NCI-H460 (cell line): ENCODE results near the gene CHST12. TPM values are rescaled to one million over a fixed set of nuclear protein-coding genes. Genes with fewer than 3 reads are reported as not detected.

Experiments
- DNase-seq: peaks from one replicate; pipeline ENCODE4 v3.0.0-alpha.2; 2016; ENCODE audit warnings: low read depth; ENCODE audit errors: extremely low read depth
- total RNA-seq: library from RNA; depleted of rRNA; stranded (reverse); fragments of >200 nt; shearing (Covaris generic); gene quantifications from 2 replicates; pipeline ENCODE4 v1.2.3, GENCODE V29; 2014

The CHST12 gene
- total RNA-seq, 1 experiment from 2014 or later = 3.8 TPM

GRCh38 chr7:2433713-2434550 is 30.5 kb downstream of the CHST12 start:
- no peak for DNase-seq

- DNase-seq = no peak
Observed at GRCh38 chr7:2435146-2435545, 31.7 kb downstream of the CHST12 start.

- no peak for DNase-seq
Observed at GRCh38 chr7:2436341-2437104, 33.1 kb downstream of the CHST12 start.

GRCh38 chr7:2437136-2437535 is 33.7 kb downstream of the CHST12 start:
- DNase-seq = no peak

- no peak for DNase-seq
Observed at GRCh38 chr7:2437537-2438148, 34.2 kb downstream of the CHST12 start.

GRCh38 chr7:2438186-2438585 is 34.8 kb downstream of the CHST12 start:
- DNase-seq = no peak

GRCh38 chr7:2438775-2439174 is 35.4 kb downstream of the CHST12 start:
- no peak for DNase-seq

- DNase-seq = no peak
Observed at GRCh38 chr7:2440608-2441245, 37.3 kb downstream of the CHST12 start.

- DNase-seq = no peak
Observed at GRCh38 chr7:2441430-2442058, 38.1 kb downstream of the CHST12 start.

GRCh38 chr7:2443491-2443890 is 40.1 kb downstream of the CHST12 start:
- DNase-seq = no peak

- no peak for DNase-seq
Observed at GRCh38 chr7:2444476-2444875, 41.1 kb downstream of the CHST12 start.

GRCh38 chr7:2445047-2445446 is 41.6 kb downstream of the CHST12 start:
- DNase-seq = no peak

GRCh38 chr7:2445898-2446555 is 42.6 kb downstream of the CHST12 start:
- no peak for DNase-seq

GRCh38 chr7:2446676-2447075 is 43.3 kb downstream of the CHST12 start:
- no peak for DNase-seq

- DNase-seq = no peak
Observed at GRCh38 chr7:2450198-2451107, 47.0 kb downstream of the CHST12 start.

GRCh38 chr7:2451171-2452073 is 48.0 kb downstream of the CHST12 start:
- peak; percentile 74 for DNase-seq

GRCh38 chr7:2452074-2452507 is 48.7 kb downstream of the CHST12 start:
- no peak for DNase-seq
